Measurements from ENCODE around the gene RGS7. TPM values are rescaled to one million over a fixed set of nuclear protein-coding genes. Genes with fewer than 3 reads are reported as not detected.
"Not testable (repeated sequence)": the region's sequence is repeated elsewhere in the genome, so short reads cannot be mapped to it uniquely, and the experiment has no call there.

RGS7 gene
- total RNA-seq, 1 donor from 2014 or later: 19.7 TPM

DNA sequence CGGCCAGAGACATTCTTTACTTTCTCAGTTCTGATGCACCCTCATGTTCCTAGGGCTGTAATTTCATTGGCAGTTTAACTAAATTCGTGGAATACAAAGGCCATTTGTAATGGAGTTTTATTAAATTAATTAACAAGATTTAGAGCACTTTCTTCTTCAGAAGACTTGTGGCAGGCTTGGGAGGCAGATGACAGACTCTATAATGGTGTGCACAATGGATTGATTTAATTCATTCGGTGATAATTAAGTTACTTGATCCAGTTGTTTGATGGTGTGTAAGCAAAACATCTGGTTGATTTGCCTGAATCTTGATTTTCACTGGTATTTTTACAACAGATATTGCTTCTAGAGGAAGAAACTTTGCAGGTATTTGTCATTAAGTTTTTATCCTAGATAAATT, 383.1 kb downstream of the RGS7 start:
- no peak for DNase-seq

DNA sequence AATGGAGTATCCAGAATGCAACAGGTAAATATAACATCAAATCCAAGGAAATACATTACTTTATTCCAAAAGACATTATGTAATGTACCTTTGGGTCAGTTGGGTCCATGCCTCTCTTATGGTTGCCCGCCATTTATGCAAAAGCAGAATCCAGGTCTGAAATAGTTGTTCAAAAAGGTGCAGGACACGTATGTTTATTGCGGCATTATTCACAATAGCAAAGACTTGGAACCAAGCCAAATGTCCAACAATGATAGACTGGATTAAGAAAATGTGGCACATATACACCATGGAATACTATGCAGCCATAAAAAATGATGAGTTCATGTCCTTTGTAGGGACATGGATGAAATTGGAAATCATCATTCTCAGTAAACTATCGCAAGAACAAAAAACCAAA, 384.9 kb downstream of the RGS7 start:
- not testable (repeated sequence) for DNase-seq

DNA sequence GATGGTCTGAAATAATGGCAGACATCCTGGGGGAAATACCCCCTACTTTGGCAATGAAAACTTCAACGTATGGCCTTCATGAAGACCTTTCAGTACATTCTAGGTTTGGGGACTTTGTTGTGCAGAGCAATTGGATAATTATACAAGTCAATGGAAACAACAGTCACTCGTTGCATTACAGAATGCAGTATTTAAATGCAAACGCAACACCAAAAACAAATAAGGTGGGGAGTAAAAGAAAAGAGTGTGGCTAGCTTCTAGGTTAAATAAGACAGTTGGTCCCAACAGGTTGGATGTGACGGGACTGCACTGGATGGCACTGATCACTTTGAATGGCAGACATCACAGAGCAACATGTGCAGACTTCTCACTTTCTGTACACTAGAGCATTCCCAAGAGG, 386.8 kb downstream of the RGS7 start:
- no peak for DNase-seq

DNA sequence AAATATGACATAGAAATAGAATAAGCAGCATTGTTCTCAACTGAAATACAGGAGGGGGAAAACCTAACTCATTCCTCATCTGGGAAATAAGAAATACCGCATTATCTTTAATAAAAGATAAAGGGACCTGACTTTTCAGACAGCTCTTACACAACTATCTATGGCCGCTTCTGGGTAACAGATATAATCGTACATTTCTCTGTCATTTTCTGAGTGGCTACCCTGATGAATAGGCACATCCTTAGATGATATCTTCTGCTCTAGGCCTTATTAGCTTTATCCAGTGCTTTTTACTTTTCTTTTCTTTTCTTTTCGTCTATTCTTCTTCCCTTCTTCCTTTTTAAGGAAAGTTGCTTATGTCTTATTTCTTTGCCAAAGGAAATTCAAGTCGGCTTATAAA, 388.1 kb downstream of the RGS7 start:
- no peak for DNase-seq

GRCh38 chr1:240967070-240967724, 389.8 kb downstream of the RGS7 start:
- no peak for DNase-seq

DNA sequence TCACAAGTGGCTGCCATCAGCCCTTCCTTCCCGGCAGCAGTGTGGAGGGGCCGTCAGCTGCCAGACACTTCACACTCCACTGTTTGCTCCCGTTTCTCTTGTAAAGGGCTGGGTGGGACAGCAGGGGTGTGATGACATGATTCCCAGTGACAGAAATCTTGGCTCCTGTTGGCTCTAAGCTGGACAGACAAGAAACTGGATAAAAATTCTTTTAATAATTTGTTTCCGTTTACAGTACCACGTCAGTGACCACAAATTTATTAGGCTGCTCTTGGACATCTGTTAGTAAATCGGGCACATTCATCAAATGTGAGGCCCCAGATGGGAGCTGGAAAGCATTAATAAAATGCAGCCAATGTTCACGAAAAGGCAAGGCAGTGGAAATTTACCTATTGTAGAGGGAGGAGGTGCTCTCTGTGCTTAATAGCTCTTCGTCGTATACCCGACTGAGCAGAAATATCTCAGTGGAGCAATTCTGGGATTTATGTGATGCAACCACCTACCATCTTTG, 391.4 kb downstream of the RGS7 start:
- DNase-seq: no peak

DNA sequence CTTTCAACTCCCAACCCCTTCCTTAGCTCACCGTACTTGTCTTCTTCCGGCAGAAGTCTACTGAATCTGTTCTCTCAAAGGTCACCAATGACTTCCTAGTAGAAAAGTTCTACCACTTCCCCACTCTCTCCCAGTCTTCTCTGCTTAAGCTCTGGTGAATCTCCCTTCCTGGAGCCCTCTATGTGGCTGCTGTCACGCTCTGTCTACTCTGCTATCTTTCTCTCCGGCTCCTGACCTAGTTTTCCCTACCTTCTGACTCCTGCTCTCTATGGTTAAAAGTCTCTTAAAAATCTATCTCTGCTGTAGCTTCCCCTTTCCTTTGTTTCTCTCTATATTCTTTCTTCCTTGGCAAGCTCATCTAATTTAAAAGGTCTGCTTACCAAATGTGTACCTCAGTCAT, 394.9 kb downstream of the RGS7 start:
- no peak for DNase-seq

DNA sequence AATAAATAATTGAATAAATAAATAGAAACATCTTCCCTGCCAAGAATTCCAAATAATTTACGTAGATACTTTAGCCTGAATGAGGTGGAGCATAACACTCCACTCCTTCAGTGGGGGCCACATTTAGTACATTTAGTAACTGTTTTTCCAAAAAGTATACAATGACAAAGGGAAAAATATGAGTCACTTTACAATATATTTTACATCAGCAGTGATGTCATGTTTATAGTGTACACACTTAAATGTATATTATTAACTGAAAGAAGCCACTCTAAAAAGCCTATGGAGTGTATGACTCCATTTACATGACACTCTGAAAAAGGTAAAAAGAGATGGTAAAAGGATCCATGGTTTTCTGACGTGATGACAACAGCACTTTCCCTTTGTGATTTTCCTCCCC, 400.6 kb downstream of the RGS7 start:
- DNase-seq: no peak

DNA sequence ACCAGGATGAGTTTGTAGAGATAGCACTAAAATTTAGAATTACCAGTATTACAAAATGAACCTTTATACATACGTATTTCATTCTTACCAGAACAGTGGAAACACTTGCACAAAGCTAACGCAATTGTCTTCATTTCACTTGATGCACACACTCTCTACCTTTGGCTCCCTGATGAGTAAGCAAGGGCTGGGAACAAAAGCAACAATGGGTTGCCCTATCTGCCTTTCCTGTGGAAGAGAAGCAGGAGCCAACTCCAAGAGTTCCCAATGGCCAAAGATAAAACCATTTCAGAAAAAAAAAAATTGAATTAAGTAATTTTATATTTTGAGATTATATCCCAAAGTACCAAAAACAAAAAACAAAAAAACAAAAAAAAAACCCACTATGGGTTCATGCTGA, 401.0 kb downstream of the RGS7 start:
- no peak for DNase-seq

- DNase-seq: no peak
These were observed 409.4 kb downstream of the RGS7 start for GRCh38 chr1:240947438-240948224.

DNA sequence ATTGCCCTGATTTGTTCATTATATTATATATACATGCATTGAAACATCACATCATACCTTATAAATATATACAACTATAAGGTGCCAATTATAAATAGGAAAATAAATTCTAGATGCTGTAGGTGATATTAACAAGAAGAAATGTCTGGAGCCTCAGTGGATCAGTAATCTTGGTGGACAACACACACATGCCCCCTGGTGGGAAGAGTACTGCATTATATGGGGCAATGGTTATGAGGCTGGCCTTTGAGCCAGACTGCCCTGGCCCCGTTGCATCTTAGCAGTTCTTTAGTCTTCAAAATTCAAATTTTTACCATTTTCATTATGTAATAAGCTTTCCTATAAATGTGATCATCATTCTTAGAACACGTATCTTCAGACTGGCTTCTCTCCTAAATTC, 410.1 kb downstream of the RGS7 start:
- no peak for DNase-seq

DNA sequence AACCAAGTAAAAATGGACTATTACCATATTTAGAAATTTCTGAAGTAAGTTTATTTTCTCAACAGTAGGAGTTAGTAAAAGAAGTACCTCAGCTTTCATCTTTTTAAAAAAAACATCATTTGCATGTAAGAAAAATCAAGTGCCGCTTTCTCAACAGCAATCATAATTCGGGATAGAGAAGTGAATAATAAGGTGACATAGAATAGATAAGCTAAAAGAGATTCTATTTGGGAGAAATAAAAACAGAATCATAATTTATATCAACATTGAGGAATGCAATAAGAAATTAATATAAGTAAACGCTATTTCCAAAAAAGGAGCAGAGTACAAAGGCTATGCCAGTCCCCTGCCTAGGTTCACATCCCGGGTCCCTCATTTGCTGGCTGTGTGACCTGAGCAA, 414.1 kb downstream of the RGS7 start:
- no peak for DNase-seq

GRCh38 chr1:240941701-240942370, 415.2 kb downstream of the RGS7 start:
- DNase-seq: no peak

- DNase-seq: no peak
These were observed 419.9 kb downstream of the RGS7 start for GRCh38 chr1:240936911-240937668.

DNA sequence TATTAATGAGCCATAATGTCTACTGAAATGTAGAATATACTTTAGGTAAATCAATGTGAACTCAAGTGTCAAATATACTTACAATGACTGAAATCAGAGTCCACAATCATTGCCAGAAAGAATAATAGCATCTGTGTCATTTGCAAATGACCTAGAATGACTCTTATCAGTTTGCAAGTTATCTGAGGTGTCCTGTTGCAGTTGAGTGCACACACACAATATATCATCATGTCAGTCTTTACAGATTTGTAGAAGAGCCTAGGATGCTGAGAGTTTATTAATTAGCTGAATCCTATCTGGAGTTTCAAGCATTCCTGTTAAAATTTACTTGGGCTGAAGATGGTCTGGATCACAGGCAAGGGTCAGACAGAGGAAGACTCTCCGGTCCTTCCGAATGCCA, 421.1 kb downstream of the RGS7 start:
- DNase-seq: no peak

GRCh38 chr1:240931031-240931430, 426.0 kb downstream of the RGS7 start:
- DNase-seq: no peak

GRCh38 chr1:240928265-240928664, 428.7 kb downstream of the RGS7 start:
- DNase-seq: no peak

GRCh38 chr1:240927821-240928220, 429.2 kb downstream of the RGS7 start:
- DNase-seq: no peak

GRCh38 chr1:240925273-240925672, 431.7 kb downstream of the RGS7 start:
- no peak for DNase-seq

DNA sequence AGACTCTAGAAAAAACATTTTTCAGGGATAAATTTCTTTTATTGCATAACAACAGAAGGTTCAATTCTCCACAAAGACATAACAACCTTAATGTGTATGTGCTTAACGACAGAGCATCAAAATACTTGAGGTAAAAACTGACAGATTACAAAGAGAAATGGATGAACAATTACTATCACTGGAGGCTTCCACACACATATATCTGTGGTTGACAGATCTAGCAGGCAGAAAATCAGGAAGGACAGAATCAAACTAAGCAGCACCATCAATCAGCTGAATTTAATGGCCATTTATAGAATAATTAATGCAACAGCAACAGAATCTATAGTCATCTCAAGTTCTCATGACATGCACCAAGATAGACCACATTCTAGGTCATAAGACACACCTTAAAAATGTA, 439.0 kb downstream of the RGS7 start:
- no peak for DNase-seq

- DNase-seq: no peak
These were observed 442.5 kb downstream of the RGS7 start for GRCh38 chr1:240914506-240914905.

- no peak for DNase-seq
These were observed 444.2 kb downstream of the RGS7 start for GRCh38 chr1:240912821-240913220.

Data from occipital lobe (tissue), 2 donors.